Neural progenitor cell (in vitro differentiated cells): Measurements from ENCODE around the gene BBS1. TPM values are rescaled to one million over a fixed set of nuclear protein-coding genes. Genes with fewer than 3 reads are reported as not detected.

Experiments
- DNase-seq: peaks from one replicate; pipeline ENCODE4 v3.0.0-alpha.2; 2016; ENCODE audit warnings: low spot score
- H2AFZ ChIP-seq: fragments of 200-600 bp; sonication (generic); replicated peaks from 2 replicates; pipeline ENCODE4 v1.6.1; 2016; ENCODE audit warnings: antibody characterized with exemption
- H3F3A ChIP-seq: fragments of 200-600 bp; sonication (generic); 2 replicates; pipeline ENCODE4 v1.6.1; 2016; ENCODE audit warnings: antibody characterized with exemption, low read depth
- H3K27ac ChIP-seq: fragments of 200-600 bp; sonication (generic); 2 replicates; pipeline ENCODE4 v1.5.1; 2016; ENCODE audit warnings: mild to moderate bottlenecking
- H3K27me3 ChIP-seq: fragments of 200-600 bp; sonication (generic); 2 replicates; pipeline ENCODE4 v1.6.1; 2016; ENCODE audit warnings: mild to moderate bottlenecking, moderate library complexity
- H3K36me3 ChIP-seq: fragments of 200-600 bp; sonication (generic); 2 replicates; pipeline ENCODE4 v1.5.1; 2016
- H3K4me1 ChIP-seq: fragments of 200-600 bp; sonication (generic); 2 replicates; pipeline ENCODE4 v1.6.1; 2016; ENCODE audit warnings: mixed run types
- H3K4me2 ChIP-seq: fragments of 200-600 bp; sonication (generic); 2 replicates; pipeline ENCODE4 v1.6.1; 2016
- H3K4me3 ChIP-seq: fragments of 200-600 bp; sonication (generic); 2 replicates; pipeline ENCODE4 v1.5.1; 2016
- H3K79me2 ChIP-seq: fragments of 200-600 bp; sonication (generic); 2 replicates; pipeline ENCODE4 v1.6.1; 2016; ENCODE audit warnings: low read depth
- H3K9ac ChIP-seq: fragments of 200-600 bp; sonication (generic); 2 replicates; pipeline ENCODE4 v1.6.1; 2016
- H3K9me3 ChIP-seq: fragments of 200-600 bp; sonication (generic); 2 replicates; pipeline ENCODE4 v1.5.1; 2016; ENCODE audit warnings: low read depth
- H4K20me1 ChIP-seq: fragments of 200-600 bp; sonication (generic); 2 replicates; pipeline ENCODE4 v1.6.1; 2016; ENCODE audit warnings: low read depth
- H3K27ac Mint-ChIP-seq: 3 replicates; pipeline ENCODE4 v1.8.0; 2021; ENCODE audit warnings: mixed read lengths
- H3K27me3 Mint-ChIP-seq: 2 replicates; pipeline ENCODE4 v1.8.0; 2022; ENCODE audit warnings: low read depth, mild to moderate bottlenecking, inconsistent platforms, moderate library complexity, mixed read lengths; ENCODE audit not compliant: insufficient read depth
- H3K36me3 Mint-ChIP-seq: 3 replicates; pipeline ENCODE4 v1.8.0; 2021; ENCODE audit warnings: mixed read lengths
- H3K4me1 Mint-ChIP-seq: 3 replicates; pipeline ENCODE4 v1.8.0; 2021; ENCODE audit warnings: mixed read lengths
- H3K4me3 Mint-ChIP-seq: 3 replicates; pipeline ENCODE4 v1.8.0; 2021; ENCODE audit warnings: mild to moderate bottlenecking, moderate library complexity, mixed read lengths
- H3K9me3 Mint-ChIP-seq: 3 replicates; pipeline ENCODE4 v1.8.0; 2020; ENCODE audit warnings: mixed read lengths
- CTCF ChIP-seq: fragments of 200-600 bp; sonication (generic); IDR thresholded peaks from 2 replicates; pipeline ENCODE4 v1.5.1; 2017; ENCODE audit warnings: antibody characterized with exemption, mild to moderate bottlenecking
- EZH2 ChIP-seq: fragments of 200-600 bp; sonication (generic); IDR thresholded peaks from 2 replicates; pipeline ENCODE4 v1.6.1; 2017; ENCODE audit warnings: antibody characterized with exemption, mild to moderate bottlenecking, moderate library complexity
- EZH2phosphoT487 ChIP-seq: fragments of 200-600 bp; sonication (generic); IDR thresholded peaks from 2 replicates; pipeline ENCODE4 v1.6.1; 2017; ENCODE audit warnings: antibody characterized with exemption
- total RNA-seq: library from RNA; depleted of rRNA; stranded (reverse); fragments of >200 nt; gene quantifications from 2 replicates; pipeline ENCODE4 v1.2.3, GENCODE V29; 2015; ENCODE audit warnings: low replicate concordance

Gene BBS1
- total RNA-seq, 1 donor from 2014 or later: 42.0 TPM

- Histone ChIP-seq H3K4me2 (no peak overlapping the region), H3K4me1 (no peaks in the 10 kb centered on the region), H3F3A (no peaks in the 10 kb centered on the region), H3K9ac (no peak overlapping the region), H3K9me3 (no peaks in the 10 kb centered on the region), H2AFZ (no peak overlapping the region), H4K20me1 (no peaks in the 10 kb centered on the region), H3K27me3 (no peaks in the 10 kb centered on the region), H3K27ac (no peak overlapping the region), H3K79me2 (no peaks in the 10 kb centered on the region), H3K4me3 (no peak overlapping the region), H3K36me3 (no peaks in the 10 kb centered on the region)
- no peak for DNase-seq
- Mint-ChIP-seq H3K4me1 (no peaks in the 10 kb centered on the region), H3K4me3 (no peak overlapping the region), H3K36me3 (peaks cover 19% of the 10 kb centered on the region), H3K27me3 (peaks cover 7% of the 10 kb centered on the region), H3K9me3 (no peaks in the 10 kb centered on the region), H3K27ac (no peak overlapping the region)
- no peak for TF ChIP-seq EZH2phosphoT487
- TF ChIP-seq EZH2: no peak
- TF ChIP-seq CTCF: no peak
Measured at GRCh38 chr11:66531841-66532240, 21.4 kb downstream of the BBS1 start.

GRCh38 chr11:66532784-66533183, 22.3 kb downstream of the BBS1 start:
- Histone ChIP-seq H3F3A (no peaks in the 10 kb centered on the region), H3K27ac (no peak overlapping the region), H3K27me3 (no peaks in the 10 kb centered on the region), H3K9ac (no peak overlapping the region), H3K4me2 (no peak overlapping the region), H3K36me3 (no peaks in the 10 kb centered on the region), H3K4me1 (no peaks in the 10 kb centered on the region), H4K20me1 (no peaks in the 10 kb centered on the region), H3K4me3 (no peak overlapping the region), H2AFZ (no peak overlapping the region), H3K9me3 (no peaks in the 10 kb centered on the region), H3K79me2 (no peaks in the 10 kb centered on the region)
- no peak for DNase-seq
- Mint-ChIP-seq H3K27me3 (peaks cover 7% of the 10 kb centered on the region), H3K4me3 (no peak overlapping the region), H3K36me3 (peaks cover 17% of the 10 kb centered on the region), H3K4me1 (no peaks in the 10 kb centered on the region), H3K27ac (no peak overlapping the region), H3K9me3 (no peaks in the 10 kb centered on the region)
- TF ChIP-seq CTCF (no peak), EZH2phosphoT487 (no peak)

- no peak overlapping the region for H2AFZ ChIP-seq
- no peaks in the 10 kb centered on the region for H3K27me3 ChIP-seq
- H3K4me1 ChIP-seq: peaks cover 11% of the 10 kb centered on the region
- H3K4me1 Mint-ChIP-seq: peaks cover 28% of the 10 kb centered on the region
- H3K9ac ChIP-seq: no peak overlapping the region
- H3K36me3 ChIP-seq: no peaks in the 10 kb centered on the region
- TF ChIP-seq EZH2 (no peak), CTCF (no peak), EZH2phosphoT487 (no peak)
- no peaks in the 10 kb centered on the region for H3K9me3 Mint-ChIP-seq
- peaks cover 9% of the 10 kb centered on the region for H3F3A ChIP-seq
- peak overlapping the region; percentile 65 for H3K27ac Mint-ChIP-seq
- H3K4me3 ChIP-seq: no peak overlapping the region
- H3K4me3 Mint-ChIP-seq: no peak overlapping the region
- no peaks in the 10 kb centered on the region for H3K79me2 ChIP-seq
- no peak overlapping the region for H3K27ac ChIP-seq
- H3K27me3 Mint-ChIP-seq: peaks cover 7% of the 10 kb centered on the region
- DNase-seq: no peak
- H3K4me2 ChIP-seq: no peak overlapping the region
- H3K36me3 Mint-ChIP-seq: peaks cover 16% of the 10 kb centered on the region
- H4K20me1 ChIP-seq: no peaks in the 10 kb centered on the region
- no peaks in the 10 kb centered on the region for H3K9me3 ChIP-seq
Measured at GRCh38 chr11:66539170-66539869, 28.9 kb downstream of the BBS1 start.
